ENCODE data around the gene TESK2.

The TESK2 gene

GRCh38 chr1:45395051-45395450 lies 95.9 kb downstream of the TESK2 start (continued):
- no peak for TF ChIP-seq TSHZ2 (CRISPR knock-in tag; IDR thresholded peaks at IDR 0.05)

GRCh38 chr1:45394342-45394741 lies 96.6 kb downstream of the TESK2 start:
- no peak for ATAC-seq
- TF ChIP-seq POU6F1 (CRISPR knock-in tag; IDR thresholded peaks at IDR 0.05; ENCODE audit: borderline replicate concordance, low read depth) (no peak), ZNF565 (CRISPR knock-in tag; conservative IDR thresholded peaks at IDR 0.05; ENCODE audit: low read depth) (no peak), OSR1 (CRISPR knock-in tag; IDR thresholded peaks at IDR 0.05) (no peak), CSDC2 (CRISPR knock-in tag; IDR thresholded peaks at IDR 0.05) (no peak), ISL1 (CRISPR knock-in tag; IDR thresholded peaks at IDR 0.05) (no peak), RARB (CRISPR knock-in tag; IDR thresholded peaks at IDR 0.05) (no peak), ZNF8 (CRISPR knock-in tag; IDR thresholded peaks at IDR 0.05) (no peak), ZFP3 (CRISPR knock-in tag; IDR thresholded peaks at IDR 0.05) (no peak), ZC3H10 (CRISPR knock-in tag; IDR thresholded peaks at IDR 0.05) (no peak)

GRCh38 chr1:45393718-45394302 lies 97.2 kb downstream of the TESK2 start:
- TF ChIP-seq POU6F1 (CRISPR knock-in tag; IDR thresholded peaks at IDR 0.05; ENCODE audit: borderline replicate concordance, low read depth) (no peak), ZNF8 (CRISPR knock-in tag; IDR thresholded peaks at IDR 0.05) (no peak), CSRNP3 (CRISPR knock-in tag; IDR thresholded peaks at IDR 0.05) (no peak), RARB (CRISPR knock-in tag; IDR thresholded peaks at IDR 0.05) (no peak)
- ATAC-seq = no peak

GRCh38 chr1:45386219-45386618 lies 104.7 kb downstream of the TESK2 start:
- no peak for ATAC-seq
- TF ChIP-seq ZC3H10 (CRISPR knock-in tag; IDR thresholded peaks at IDR 0.05) (no peak), ARNTL (CRISPR knock-in tag; IDR thresholded peaks at IDR 0.05; ENCODE audit: borderline replicate concordance, low read depth) (no peak), ZNF8 (CRISPR knock-in tag; IDR thresholded peaks at IDR 0.05) (no peak), BACH2 (CRISPR knock-in tag; IDR thresholded peaks at IDR 0.05; ENCODE audit: borderline replicate concordance) (no peak), TCF4 (CRISPR knock-in tag; IDR thresholded peaks at IDR 0.05; ENCODE audit: borderline replicate concordance) (no peak), ZNF70 (CRISPR knock-in tag; IDR thresholded peaks at IDR 0.05) (no peak), GLIS3 (CRISPR knock-in tag; IDR thresholded peaks at IDR 0.05) (no peak), OSR1 (CRISPR knock-in tag; IDR thresholded peaks at IDR 0.05) (no peak), CREB5 (CRISPR knock-in tag; IDR thresholded peaks at IDR 0.05; ENCODE audit: low read depth) (no peak), RARB (CRISPR knock-in tag; IDR thresholded peaks at IDR 0.05) (no peak), CSRNP3 (CRISPR knock-in tag; IDR thresholded peaks at IDR 0.05) (no peak), CSDC2 (CRISPR knock-in tag; IDR thresholded peaks at IDR 0.05) (no peak), ZFP30 (CRISPR knock-in tag; IDR thresholded peaks at IDR 0.05) (no peak), ZFP3 (CRISPR knock-in tag; IDR thresholded peaks at IDR 0.05) (no peak), TSHZ2 (CRISPR knock-in tag; IDR thresholded peaks at IDR 0.05) (no peak), SNAI2 (CRISPR knock-in tag; IDR thresholded peaks at IDR 0.05) (no peak), ZNF565 (CRISPR knock-in tag; conservative IDR thresholded peaks at IDR 0.05; ENCODE audit: low read depth) (no peak), ESRRG (CRISPR knock-in tag; IDR thresholded peaks at IDR 0.05) (no peak)
